NCI-H774 (cell line): ENCODE measurements around the gene ASPG.

Source experiments
- DNase-seq: peaks from one replicate; lab custom pipeline; 2025; lab: John Stamatoyannopoulos, UW

Gene ASPG

GRCh38 chr14:104136472-104137296, 51.2 kb downstream of the ASPG start:
- DNase-seq, result no peak

- DNase-seq, result peak; percentile 3
Observed at GRCh38 chr14:104137297-104138097, 52.0 kb downstream of the ASPG start.

- peak; percentile 18 for DNase-seq
Observed at GRCh38 chr14:104138098-104138717, 52.7 kb downstream of the ASPG start, which contains the start of gene KIF26A. Gene KIF26A (plus strand): TSS chr14:104138587. CDS start chr14:104138723, 136 bp downstream.

GRCh38 chr14:104138718-104139459, 53.4 kb downstream of the ASPG start:
- DNase-seq, result no peak

- DNase-seq, result no peak
Observed at GRCh38 chr14:104139460-104140212, 54.1 kb downstream of the ASPG start.

- no peak for DNase-seq
Observed at GRCh38 chr14:104140213-104140462, 54.6 kb downstream of the ASPG start.

- DNase-seq, result no peak
Observed at GRCh38 chr14:104140463-104141331, 55.2 kb downstream of the ASPG start.

- DNase-seq, result no peak
Observed at GRCh38 chr14:104141621-104142091, 56.2 kb downstream of the ASPG start.

GRCh38 chr14:104142136-104142945, 56.8 kb downstream of the ASPG start:
- no peak for DNase-seq

GRCh38 chr14:104142946-104143470, 57.5 kb downstream of the ASPG start:
- DNase-seq, result no peak

- DNase-seq, result no peak
Observed at GRCh38 chr14:104143521-104144452, 58.3 kb downstream of the ASPG start.

GRCh38 chr14:104144453-104144790, 58.9 kb downstream of the ASPG start:
- DNase-seq, result no peak

- no peak for DNase-seq
Observed at GRCh38 chr14:104144911-104145825, 59.7 kb downstream of the ASPG start.

- DNase-seq, result no peak
Observed at GRCh38 chr14:104145826-104146601, 60.5 kb downstream of the ASPG start.

- DNase-seq, result no peak
Observed at GRCh38 chr14:104146651-104147345, 61.3 kb downstream of the ASPG start.
